Suprapubic skin (tissue), 4 donors: Measurements from ENCODE around the gene SCIN. TPM values are rescaled to one million over a fixed set of nuclear protein-coding genes. Genes with fewer than 3 reads are reported as not detected.

Experiments used
- DNase-seq, 2 donors: peaks; one replicate each; pipeline ENCODE4 v3.0.0-alpha.2; 2019; ENCODE audit warnings: low spot score in 2 of 2
- H3K27ac ChIP-seq: fragments of 200-600 bp; sonication (generic); one replicate; pipeline ENCODE4 v1.5.1; 2019
- H3K27me3 ChIP-seq: fragments of 200-600 bp; sonication (generic); one replicate; pipeline ENCODE4 v1.5.1; 2019
- H3K36me3 ChIP-seq: fragments of 200-600 bp; sonication (generic); one replicate; pipeline ENCODE4 v1.5.1; 2019
- H3K4me1 ChIP-seq: fragments of 200-600 bp; sonication (generic); one replicate; pipeline ENCODE4 v1.5.1; 2019
- H3K4me3 ChIP-seq: fragments of 200-600 bp; sonication (generic); one replicate; pipeline ENCODE4 v1.5.1; 2019; ENCODE audit warnings: mild to moderate bottlenecking
- H3K9me3 ChIP-seq: fragments of 200-600 bp; sonication (generic); one replicate; pipeline ENCODE4 v1.5.1; 2019
- CTCF ChIP-seq, 2 donors: fragments of 200-600 bp in 1 of 2; fragments of 450-650 bp in 1 of 2; sonication (generic) in 1 of 2; IDR thresholded peaks; one replicate each; pipeline ENCODE4 v1.5.1; 2016 to 2019; ENCODE audit warnings: antibody characterized with exemption in 2 of 2, mild to moderate bottlenecking in 1 of 2, moderate library complexity in 1 of 2
- EP300 ChIP-seq: sonication (generic); formaldehyde crosslinking; IDR thresholded peaks from one replicate; pipeline ENCODE4 v1.6.1; 2017; ENCODE audit warnings: antibody characterized with exemption
- POLR2A ChIP-seq, 2 donors: fragments of 450-650 bp; IDR thresholded peaks; one replicate each; pipeline ENCODE4 v1.6.1; 2017; ENCODE audit warnings: antibody characterized with exemption in 2 of 2, mild to moderate bottlenecking in 2 of 2, moderate library complexity in 2 of 2
- POLR2AphosphoS5 ChIP-seq, 3 donors: sonication (generic); formaldehyde crosslinking; IDR thresholded peaks; one replicate each; pipeline ENCODE4 v1.6.1; 2017; ENCODE audit warnings: antibody characterized with exemption in 3 of 3
- WGBS: methylation state at CpG from one replicate; pipeline ENCODE4 v1.1.5; 2018; 5-methylcytosine and 5-hydroxymethylcytosine counted together
- total RNA-seq, 4 donors: library from RNA; depleted of rRNA; stranded (reverse); fragments of >200 nt; gene quantifications; one replicate each; pipeline ENCODE4 v1.1.0, GENCODE V29; 2016

The SCIN gene
- total RNA-seq, 4 donors from 2014 or later = 3.1 to 4.9 (median 3.8) TPM

- Histone ChIP-seq H3K4me1 (no peaks in the 10 kb centered on the region), H3K36me3 (no peaks in the 10 kb centered on the region), H3K27me3 (no peaks in the 10 kb centered on the region), H3K4me3 (no peak overlapping the region), H3K9me3 (no peaks in the 10 kb centered on the region), H3K27ac (no peak overlapping the region)
- WGBS = 69% methylated on average over 2 of the region's 2 CpGs
- DNase-seq = no peak
- no peak for TF ChIP-seq POLR2AphosphoS5 (IDR thresholded peaks at IDR 0.05)
- TF ChIP-seq POLR2A (IDR thresholded peaks at IDR 0.05) = no peak
- no peak for TF ChIP-seq CTCF (IDR thresholded peaks at IDR 0.05)
- no peak for TF ChIP-seq EP300
Observed at GRCh38 chr7:12534046-12534445, 36.5 kb upstream of the SCIN start.

GRCh38 chr7:12539681-12540080, 30.8 kb upstream of the SCIN start:
- no peak overlapping the region for H3K27ac ChIP-seq
- no peaks in the 10 kb centered on the region for H3K36me3 ChIP-seq
- H3K27me3 ChIP-seq = no peaks in the 10 kb centered on the region
- no peaks in the 10 kb centered on the region for H3K9me3 ChIP-seq
- no peaks in the 10 kb centered on the region for H3K4me1 ChIP-seq
- TF ChIP-seq CTCF (IDR thresholded peaks at IDR 0.05) = no peak
- no peak for TF ChIP-seq POLR2A (IDR thresholded peaks at IDR 0.05)
- no peak for TF ChIP-seq EP300
- no peak overlapping the region for H3K4me3 ChIP-seq
- DNase-seq = no peak

- H3K27me3 ChIP-seq = no peaks in the 10 kb centered on the region
- no peak overlapping the region for H3K27ac ChIP-seq
- H3K4me3 ChIP-seq = no peak overlapping the region
- 84% methylated on average over 1 of the region's 1 CpG for WGBS
- H3K9me3 ChIP-seq = no peaks in the 10 kb centered on the region
- H3K4me1 ChIP-seq = no peaks in the 10 kb centered on the region
- no peak for DNase-seq
- H3K36me3 ChIP-seq = no peaks in the 10 kb centered on the region
- no peak for TF ChIP-seq EP300
- no peak for TF ChIP-seq POLR2A (IDR thresholded peaks at IDR 0.05)
- TF ChIP-seq CTCF (IDR thresholded peaks at IDR 0.05) = no peak
- TF ChIP-seq POLR2AphosphoS5 (IDR thresholded peaks at IDR 0.05) = no peak
Observed at GRCh38 chr7:12540850-12541249, 29.7 kb upstream of the SCIN start.

- H3K4me1 ChIP-seq = no peaks in the 10 kb centered on the region
- no peaks in the 10 kb centered on the region for H3K36me3 ChIP-seq
- H3K9me3 ChIP-seq = no peaks in the 10 kb centered on the region
- no peak overlapping the region for H3K27ac ChIP-seq
- H3K27me3 ChIP-seq = no peaks in the 10 kb centered on the region
- no peak for DNase-seq
- no peak for TF ChIP-seq CTCF (IDR thresholded peaks at IDR 0.05)
- no peak for TF ChIP-seq POLR2A (IDR thresholded peaks at IDR 0.05)
- TF ChIP-seq EP300 = no peak
- TF ChIP-seq POLR2AphosphoS5 (IDR thresholded peaks at IDR 0.05) = no peak
- WGBS = 91% methylated on average over 4 of the region's 4 CpGs
- no peak overlapping the region for H3K4me3 ChIP-seq
Observed at GRCh38 chr7:12543586-12543985, 26.9 kb upstream of the SCIN start.

- TF ChIP-seq POLR2A (IDR thresholded peaks at IDR 0.05) (no peak), POLR2AphosphoS5 (IDR thresholded peaks at IDR 0.05) (no peak), EP300 (no peak), CTCF (IDR thresholded peaks at IDR 0.05) (no peak)
- WGBS = 71% methylated on average over 3 of the region's 3 CpGs
- DNase-seq = no peak
- Histone ChIP-seq H3K27me3 (no peaks in the 10 kb centered on the region), H3K9me3 (no peaks in the 10 kb centered on the region), H3K27ac (no peak overlapping the region), H3K36me3 (no peaks in the 10 kb centered on the region), H3K4me1 (no peaks in the 10 kb centered on the region), H3K4me3 (no peak overlapping the region)
Observed at GRCh38 chr7:12549106-12549505, 21.4 kb upstream of the SCIN start.
